ENCODE measurements around the gene UBA3.

The UBA3 gene

DNA sequence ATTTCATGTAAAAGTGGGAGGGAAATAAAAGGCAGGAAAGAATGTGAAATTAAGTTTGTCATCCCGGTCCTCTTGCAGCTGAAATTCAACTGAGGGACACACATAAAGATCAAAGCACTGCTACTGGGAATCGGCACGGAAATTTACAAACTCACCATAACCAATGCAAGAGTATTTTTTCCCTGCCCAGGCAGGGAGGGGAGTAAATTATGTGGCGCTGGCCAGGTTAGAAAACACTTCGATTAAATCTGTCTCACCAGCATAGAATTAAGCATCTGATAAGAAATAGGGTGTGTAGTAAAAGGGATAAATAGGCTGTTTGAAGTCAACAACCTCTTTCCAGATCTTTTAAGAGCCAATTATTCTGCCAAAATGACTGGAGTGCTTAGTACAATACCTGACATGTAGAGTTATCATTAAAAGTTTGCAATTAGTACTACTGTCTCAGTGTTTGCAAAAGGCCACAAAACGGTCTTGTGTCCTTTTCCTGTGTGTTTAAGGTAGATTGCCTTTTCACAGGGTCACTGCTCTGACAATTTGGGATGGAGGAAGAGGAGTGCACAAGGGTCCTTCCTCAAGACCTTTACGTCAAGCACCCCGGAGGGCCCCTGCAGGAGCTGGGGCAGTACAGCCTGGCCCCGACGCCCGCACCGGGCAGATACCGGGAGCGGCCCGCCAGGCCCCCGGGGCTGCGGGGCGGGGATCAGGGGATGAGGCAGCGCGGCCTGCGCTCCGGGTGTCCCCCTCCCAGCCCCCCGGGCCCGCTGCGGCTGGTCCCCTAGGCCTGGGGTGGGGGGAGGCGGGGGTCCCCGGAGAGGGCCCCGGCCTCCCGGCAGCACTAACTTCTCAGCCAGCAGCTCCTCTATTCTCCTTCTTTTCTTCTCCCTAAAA is 651 bp downstream of the UBA3 start:
- peaks cover 66% of the 10 kb centered on the region for H3K4me1 ChIP-seq (ENCODE audit: insufficient read depth, low read length, severe bottlenecking)
- H3K4me3 ChIP-seq (ENCODE audit: low read depth, low read length, poor library complexity, severe bottlenecking) = peak overlapping the region; percentile 89
- H3K9ac ChIP-seq (ENCODE audit: low read length) = peak overlapping the region; percentile 92
- H3K27me3 ChIP-seq (ENCODE audit: insufficient read depth, low read length) = no peaks in the 10 kb centered on the region
- H2AFZ ChIP-seq (ENCODE audit: low read length) = no peak overlapping the region
- peak overlapping the region; percentile 24 for H3K27ac ChIP-seq (ENCODE audit: low read depth, low read length, poor library complexity, severe bottlenecking)
- peaks cover 4% of the 10 kb centered on the region; the same call in 1 of the 2 replicates for H3K36me3 ChIP-seq (ENCODE audit: insufficient read depth, low read length)
- H3K9me2 ChIP-seq (ENCODE audit: low read depth, low read length) = no peaks in the 10 kb centered on the region
- peak overlapping the region; percentile 85 for H3K4me2 ChIP-seq (ENCODE audit: low read length)
- TF ChIP-seq EZH2 (IDR thresholded peaks at IDR 0.05; ENCODE audit: borderline replicate concordance, low read length) (no peak), CTCF (IDR thresholded peaks at IDR 0.05; ENCODE audit: low read length) (no peak)
- H3F3A ChIP-seq (ENCODE audit: insufficient read depth, low read length) = 0 out of 2 replicates have a peak, but pooled peaks cover 8% of the 10 kb centered on the region
- no peaks in the 10 kb centered on the region for H3K9me3 ChIP-seq (ENCODE audit: low read length)
- H4K20me1 ChIP-seq (ENCODE audit: insufficient read depth, low read length) = no peaks in the 10 kb centered on the region
- peaks cover 34% of the 10 kb centered on the region for H3K79me2 ChIP-seq (ENCODE audit: insufficient read depth, low read length)

- peaks cover 52% of the 10 kb centered on the region; the same call in 1 of the 2 replicates for H3K36me3 ChIP-seq (ENCODE audit: insufficient read depth, low read length)
- no peaks in the 10 kb centered on the region for H3K9me3 ChIP-seq (ENCODE audit: low read length)
- no peak overlapping the region for H3K4me3 ChIP-seq (ENCODE audit: low read depth, low read length, poor library complexity, severe bottlenecking)
- no peaks in the 10 kb centered on the region; the same call in 1 of the 2 replicates for H3F3A ChIP-seq (ENCODE audit: insufficient read depth, low read length)
- H3K27me3 ChIP-seq (ENCODE audit: insufficient read depth, low read length) = no peaks in the 10 kb centered on the region
- TF ChIP-seq EZH2 (IDR thresholded peaks at IDR 0.05; ENCODE audit: borderline replicate concordance, low read length) = no peak
- TF ChIP-seq CTCF (IDR thresholded peaks at IDR 0.05; ENCODE audit: low read length) = no peak
- peaks cover 22% of the 10 kb centered on the region for H3K4me1 ChIP-seq (ENCODE audit: insufficient read depth, low read length, severe bottlenecking)
- H3K9ac ChIP-seq (ENCODE audit: low read length) = no peak overlapping the region
- H3K4me2 ChIP-seq (ENCODE audit: low read length) = no peak overlapping the region
- H4K20me1 ChIP-seq (ENCODE audit: insufficient read depth, low read length) = no peaks in the 10 kb centered on the region
- H3K27ac ChIP-seq (ENCODE audit: low read depth, low read length, poor library complexity, severe bottlenecking) = no peak overlapping the region
- H3K79me2 ChIP-seq (ENCODE audit: insufficient read depth, low read length) = peaks cover 14% of the 10 kb centered on the region
- H2AFZ ChIP-seq (ENCODE audit: low read length) = no peak overlapping the region
- no peaks in the 10 kb centered on the region for H3K9me2 ChIP-seq (ENCODE audit: low read depth, low read length)
These were observed 7.2 kb downstream of the UBA3 start for GRCh38 chr3:69072928-69073327.

- Histone ChIP-seq H4K20me1 (ENCODE audit: insufficient read depth, low read length) (no peaks in the 10 kb centered on the region), H3K9me2 (ENCODE audit: low read depth, low read length) (no peaks in the 10 kb centered on the region; the same call in 1 of the 2 replicates), H3K27me3 (ENCODE audit: insufficient read depth, low read length) (no peaks in the 10 kb centered on the region), H2AFZ (ENCODE audit: low read length) (no peak overlapping the region), H3K9ac (ENCODE audit: low read length) (no peak overlapping the region), H3K27ac (ENCODE audit: low read depth, low read length, poor library complexity, severe bottlenecking) (no peak overlapping the region), H3K4me3 (ENCODE audit: low read depth, low read length, poor library complexity, severe bottlenecking) (no peak overlapping the region), H3K4me2 (ENCODE audit: low read length) (no peak overlapping the region), H3F3A (ENCODE audit: insufficient read depth, low read length) (no peaks in the 10 kb centered on the region; the same call in 1 of the 2 replicates), H3K36me3 (ENCODE audit: insufficient read depth, low read length) (peaks cover 68% of the 10 kb centered on the region), H3K9me3 (ENCODE audit: low read length) (no peaks in the 10 kb centered on the region), H3K79me2 (ENCODE audit: insufficient read depth, low read length) (0 out of 2 replicates have a peak, but pooled peaks cover 4% of the 10 kb centered on the region), H3K4me1 (ENCODE audit: insufficient read depth, low read length, severe bottlenecking) (peaks cover 14% of the 10 kb centered on the region)
- TF ChIP-seq EZH2 (IDR thresholded peaks at IDR 0.05; ENCODE audit: borderline replicate concordance, low read length) (no peak), CTCF (IDR thresholded peaks at IDR 0.05; ENCODE audit: low read length) (no peak)
These were observed 14.0 kb downstream of the UBA3 start for GRCh38 chr3:69066121-69066520.

Measured in OCI-LY1 (cell line).